Right lung (tissue), 5 donors: ENCODE data around the gene SLC25A13. TPM values are rescaled to one million over a fixed set of nuclear protein-coding genes. Genes with fewer than 3 reads are reported as not detected.
A peak's percentile ranks its signal among the peaks of the same experiment; 100 is the strongest.
"Not testable (repeated sequence)": the region's sequence is repeated elsewhere in the genome, so short reads cannot be mapped to it uniquely, and the experiment has no call there.

Source experiments
- DNase-seq, 2 donors: peaks; one replicate each; pipeline ENCODE4 v3.0.0-alpha.2; 2013
- polyA plus RNA-seq, 5 donors: library from polyadenylated mRNA; unstranded; fragments of 120-200 nt; gene quantifications; one replicate each; pipeline versions ENCODE4 v1.2.1 to v1.2.3, GENCODE V29; 2013; ENCODE audit warnings: inconsistent platforms in 1 of 5, low replicate concordance in 1 of 5; ENCODE audit not compliant: insufficient read length in 5 of 5, insufficient read depth in 1 of 5

The SLC25A13 gene
- polyA plus RNA-seq, 5 donors = 20.8 to 27.1 (median 26.2) TPM

DNA sequence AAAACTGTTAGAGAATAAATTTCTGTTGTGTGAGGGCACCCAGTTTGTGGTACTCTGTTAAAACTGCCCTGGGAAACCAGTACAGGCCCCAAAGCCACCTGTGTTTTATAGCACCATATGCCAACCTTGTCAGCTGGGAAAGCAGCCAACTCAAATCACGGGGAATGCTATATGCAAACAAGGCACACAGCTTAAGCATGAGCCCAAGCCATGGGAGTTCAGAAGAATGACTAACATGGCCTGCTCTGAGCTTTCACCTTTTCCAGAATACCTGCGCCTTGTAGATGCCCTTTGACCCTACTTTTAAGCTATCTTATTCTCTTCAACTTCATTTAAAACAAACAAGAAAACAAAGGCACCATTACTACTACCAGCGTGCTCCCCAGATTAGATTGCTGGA lies 5.5 kb upstream of the SLC25A13 start:
- DNase-seq = no peak

DNA sequence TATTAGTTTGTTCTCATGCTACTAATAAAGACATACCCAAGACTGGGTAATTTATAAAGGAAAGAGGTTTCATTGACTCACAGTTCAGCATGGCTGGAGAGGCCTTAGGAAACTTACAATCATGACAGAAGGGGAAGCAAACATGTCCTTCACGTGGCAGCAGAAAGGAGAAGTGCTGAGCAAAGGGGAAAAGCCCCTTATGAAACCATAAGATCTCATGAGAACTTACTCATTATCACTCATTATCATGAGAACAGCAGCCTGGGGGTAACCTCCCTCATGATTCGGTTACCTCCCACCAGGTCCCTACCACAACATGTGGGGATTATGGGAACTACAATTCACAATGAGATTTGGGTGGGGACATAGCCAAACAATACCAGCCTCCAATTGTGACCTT lies 4.9 kb upstream of the SLC25A13 start:
- DNase-seq = not testable (repeated sequence)

GRCh38 chr7:96322847-96323461 lies 1.1 kb upstream of the SLC25A13 start:
- DNase-seq = no peak

DNA sequence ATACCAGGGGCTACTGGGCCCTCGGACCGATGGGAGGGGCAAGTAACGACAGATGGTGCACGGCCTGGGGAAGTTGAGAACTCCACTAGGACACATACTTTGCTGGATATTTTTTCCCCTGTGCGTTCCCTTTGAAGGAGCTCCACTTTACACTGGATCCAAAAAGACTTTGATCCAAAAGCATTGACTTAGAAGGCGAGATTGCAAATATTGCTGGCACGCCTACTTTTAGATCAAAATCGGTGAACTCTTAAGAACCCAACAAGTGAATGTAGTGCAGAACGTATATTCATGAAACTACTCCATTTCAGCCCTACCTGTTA lies 436 bp upstream of the SLC25A13 start:
- no peak for DNase-seq

DNA sequence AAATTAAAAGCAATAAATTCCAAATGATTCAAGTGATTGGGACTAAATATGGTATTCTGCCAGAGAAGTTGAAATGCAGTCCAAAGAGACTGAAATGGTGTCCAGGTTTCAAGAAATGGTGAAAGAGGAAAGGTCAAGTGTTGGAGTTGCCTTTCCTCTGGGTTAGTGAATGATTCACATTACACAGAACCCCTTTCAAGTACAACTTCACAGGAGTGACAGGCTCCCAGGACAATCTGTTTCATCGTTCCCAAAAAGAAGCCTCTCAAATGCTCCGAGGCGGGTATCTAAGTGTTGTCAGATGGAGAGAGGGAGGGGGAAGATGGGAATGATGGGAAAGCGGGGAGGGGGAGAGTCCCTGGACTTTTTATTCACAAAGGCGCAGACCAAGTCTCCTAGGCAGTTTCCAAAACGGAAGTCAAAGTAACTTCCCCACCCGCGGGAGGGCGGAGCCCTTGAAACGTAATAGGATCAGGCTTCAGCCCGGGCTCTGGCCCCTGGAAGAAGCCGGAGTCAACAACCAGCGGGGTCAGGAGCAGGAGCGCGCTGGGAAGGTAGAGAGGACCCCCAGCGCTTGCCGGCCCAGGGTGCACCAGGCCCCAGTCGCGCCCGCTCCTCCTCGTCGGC lies 754 bp downstream of the SLC25A13 start:
- DNase-seq = peak; percentile 89 to 91

- DNase-seq = no peak
These were observed 1.5 kb downstream of the SLC25A13 start for GRCh38 chr7:96320442-96320841.

DNA sequence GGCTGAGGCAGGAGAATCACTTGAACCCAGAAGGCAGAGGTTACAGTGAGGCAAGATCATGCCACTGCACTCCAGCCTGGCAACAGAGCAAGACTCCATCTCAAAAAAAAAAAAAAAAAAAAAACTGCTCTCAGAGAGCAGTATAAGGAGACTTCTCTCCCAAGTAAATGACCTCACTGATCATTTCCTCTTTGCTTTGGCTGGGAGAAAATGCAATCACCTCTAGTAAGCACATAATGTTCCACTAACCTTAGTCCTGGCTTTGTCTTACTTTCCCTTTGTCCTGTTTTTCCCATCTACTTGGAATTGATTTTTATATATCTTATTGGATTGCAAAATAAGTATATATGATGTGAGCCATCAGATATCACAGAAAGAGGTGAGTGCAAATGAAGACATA lies 2.5 kb downstream of the SLC25A13 start:
- DNase-seq = no peak

DNA sequence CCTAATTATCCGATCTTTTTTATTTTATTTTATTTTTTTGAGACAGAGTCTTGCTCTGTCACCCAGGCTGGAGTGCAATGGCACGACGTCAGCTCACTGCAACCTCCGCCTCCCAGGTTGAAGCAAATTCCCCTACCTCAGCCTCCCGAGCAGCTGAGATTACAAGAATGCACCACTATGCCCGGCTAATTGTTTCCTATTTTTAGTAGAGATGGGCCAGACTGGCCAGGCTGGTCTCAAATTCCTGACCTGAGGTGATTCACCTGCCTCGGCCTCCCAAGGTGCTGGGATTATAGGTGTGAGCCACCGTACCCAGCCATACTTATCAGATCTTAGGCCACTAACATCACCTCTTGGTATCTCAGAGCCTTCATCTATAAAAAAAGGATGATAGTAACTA lies 4.9 kb downstream of the SLC25A13 start:
- no peak for DNase-seq

DNA sequence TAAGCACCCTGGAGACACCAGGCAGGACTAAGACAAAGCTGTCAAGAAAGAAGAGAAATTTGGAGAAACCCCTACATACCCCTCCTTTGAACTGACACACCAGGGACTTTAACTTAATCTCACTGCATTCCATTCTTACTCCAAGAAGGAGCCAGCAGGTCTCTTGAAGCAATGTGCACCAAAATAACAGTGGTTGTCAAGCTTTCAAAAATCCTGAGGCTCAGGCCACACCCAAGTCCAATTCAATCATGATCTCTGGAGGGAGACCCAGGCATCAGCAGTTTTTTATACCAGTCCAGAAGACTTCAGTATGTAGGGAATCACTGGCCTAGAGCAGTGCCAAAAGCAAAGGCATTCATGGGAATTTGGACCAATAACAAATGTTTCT lies 6.8 kb downstream of the SLC25A13 start:
- DNase-seq = no peak

- no peak for DNase-seq
These were observed 7.3 kb downstream of the SLC25A13 start for GRCh38 chr7:96314402-96315124.

GRCh38 chr7:96313940-96314339 lies 8.0 kb downstream of the SLC25A13 start:
- no peak for DNase-seq

DNA sequence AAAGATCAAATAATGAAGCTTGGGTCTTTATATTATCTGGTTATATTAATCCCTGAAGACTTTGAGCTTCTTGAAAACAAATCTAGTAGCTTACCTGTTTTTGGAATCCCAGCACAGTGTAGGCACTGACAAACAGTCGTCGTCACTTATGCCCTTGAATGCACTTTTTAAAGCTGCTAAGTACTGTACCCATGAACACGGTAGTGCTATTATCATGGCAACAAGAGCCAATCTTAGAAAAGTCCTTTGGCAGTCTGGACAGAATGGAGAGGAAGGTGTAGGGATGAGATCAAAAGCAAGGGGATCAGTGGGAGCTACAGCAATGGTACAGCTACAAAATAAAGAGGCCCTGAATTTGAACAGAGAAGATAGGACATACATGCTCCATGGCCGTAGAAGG lies 9.4 kb downstream of the SLC25A13 start:
- no peak for DNase-seq

GRCh38 chr7:96311967-96312366 lies 9.9 kb downstream of the SLC25A13 start:
- peak in 1 of 2 donors; percentile 38 for DNase-seq

DNA sequence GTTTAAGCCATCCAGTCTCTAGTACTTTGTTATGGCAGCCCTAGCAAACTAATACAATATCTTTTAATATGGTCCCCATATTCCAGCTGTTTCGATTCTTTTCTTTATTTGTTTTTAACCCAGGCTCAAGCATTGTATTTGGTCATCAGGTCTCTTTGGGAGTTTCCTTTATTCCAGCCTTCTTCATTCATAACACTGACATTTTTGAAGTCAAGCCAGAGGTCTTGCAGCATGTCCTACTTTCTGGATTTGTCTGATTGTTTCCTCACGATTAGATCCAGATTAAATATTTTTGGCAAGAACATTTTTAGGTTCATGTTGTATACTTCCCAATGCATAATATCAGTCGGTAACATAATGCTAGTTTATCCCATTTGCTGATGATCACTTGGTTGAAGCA lies 11.8 kb downstream of the SLC25A13 start:
- DNase-seq = no peak

DNA sequence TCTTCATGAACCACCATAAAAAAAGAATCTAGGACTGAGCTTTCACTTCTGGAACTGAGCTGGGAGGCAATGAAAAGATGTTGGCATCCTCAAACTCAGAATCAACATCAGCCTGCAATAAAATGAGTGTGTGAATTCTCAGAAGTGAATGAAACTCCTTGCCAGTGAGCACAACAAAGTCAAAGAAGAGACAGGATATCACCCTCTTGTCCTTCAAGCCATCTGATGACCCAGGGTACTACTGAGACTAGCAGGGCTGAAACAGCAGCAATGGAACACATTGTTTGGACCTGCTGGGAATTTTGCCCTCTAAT lies 13.0 kb downstream of the SLC25A13 start:
- no peak for DNase-seq

- no peak for DNase-seq
These were observed 13.5 kb downstream of the SLC25A13 start for GRCh38 chr7:96308253-96308949.

GRCh38 chr7:96306385-96307125 lies 15.3 kb downstream of the SLC25A13 start:
- no peak for DNase-seq

- no peak for DNase-seq
These were observed 16.0 kb downstream of the SLC25A13 start for GRCh38 chr7:96305915-96306314.

DNA sequence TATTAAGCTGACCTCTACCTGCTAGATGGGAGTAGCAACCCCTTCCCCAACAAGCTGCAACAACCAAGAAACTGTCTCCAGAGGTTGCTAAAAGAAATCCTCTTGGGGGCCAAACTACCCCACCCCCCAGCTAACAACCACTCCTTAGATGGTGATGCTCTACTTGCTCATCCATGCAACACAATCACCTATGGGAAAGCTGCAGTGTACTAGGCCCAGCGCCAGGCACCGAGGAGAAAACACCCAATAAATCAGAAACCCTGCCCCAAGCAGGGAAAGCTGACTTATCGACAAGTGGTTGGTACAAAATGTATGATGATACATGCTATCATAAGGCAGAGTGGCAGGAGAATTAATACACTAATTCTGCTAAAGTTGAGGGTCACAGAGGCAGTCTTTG lies 17.3 kb downstream of the SLC25A13 start:
- DNase-seq = no peak

- DNase-seq = no peak
These were observed 18.0 kb downstream of the SLC25A13 start for GRCh38 chr7:96303686-96304443.

DNA sequence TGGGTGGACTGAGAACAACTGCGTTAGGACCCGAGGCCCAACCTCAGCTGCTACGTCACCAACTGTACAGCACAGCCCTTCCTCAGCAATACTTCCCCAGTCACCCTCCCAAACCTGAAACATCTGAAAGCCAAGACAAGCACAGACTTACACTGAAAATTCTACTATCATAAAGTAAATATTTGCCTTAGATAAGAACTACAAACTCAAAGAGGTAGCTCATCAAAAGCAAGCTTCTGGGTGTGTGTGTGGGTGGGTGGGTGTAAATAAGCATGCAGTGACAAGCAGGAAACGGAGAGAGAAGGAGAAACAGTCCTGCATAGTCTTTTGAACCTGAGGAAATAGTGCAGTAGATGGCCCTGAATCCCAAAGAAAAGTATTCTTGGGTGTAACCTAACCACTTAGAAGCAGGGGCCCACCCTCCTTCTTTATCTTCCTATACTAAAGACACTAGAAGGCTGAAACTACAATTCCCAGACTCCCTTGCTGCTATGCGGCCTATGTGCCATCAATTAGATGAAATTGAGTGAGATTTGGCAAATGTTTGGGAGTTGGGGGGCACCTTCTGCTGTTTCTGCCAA lies 18.7 kb downstream of the SLC25A13 start:
- no peak for DNase-seq
